Measurements from ENCODE around the gene SH3RF2.

DNA sequence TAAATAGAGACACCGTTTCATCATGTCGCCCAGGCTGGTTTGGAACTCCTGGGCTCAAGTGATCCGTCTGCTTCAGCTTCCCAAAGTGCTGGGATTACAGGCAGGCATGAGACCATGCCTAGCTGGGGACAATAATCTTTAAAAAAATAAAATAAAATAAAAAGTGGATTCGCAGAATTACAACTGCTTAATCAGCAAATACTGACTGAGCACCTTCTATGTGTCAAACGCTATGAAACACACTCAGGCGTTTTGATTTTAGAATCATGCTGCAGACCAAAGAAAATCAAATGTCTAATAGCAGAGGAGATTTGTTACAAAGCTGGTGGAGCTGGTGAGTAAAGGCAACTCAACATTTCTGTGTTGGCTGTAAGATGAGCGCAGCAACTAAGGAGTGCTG lies 22.7 kb upstream of the SH3RF2 start:
- TF ChIP-seq CTCF (IDR thresholded peaks at IDR 0.05): no peak
- TF ChIP-seq POLR2A (IDR thresholded peaks at IDR 0.05): no peak

Measured in upper lobe of left lung (tissue), 4 donors.